ENCODE results near the gene SHISA2.

The SHISA2 gene

GRCh38 chr13:26051657-26052311 is at the start of gene SHISA2:
Gene SHISA2, minus strand, starts transcription at chr13:26052016. Its CDS starts 1,041 bp downstream, at chr13:26050975.
- peak within 1 kb of the TSS; percentile 71; the same call in 1 of the 2 replicates for H3K27ac ChIP-seq (ENCODE audit: extremely low read depth, low read depth, low read length)
- H3K9me3 ChIP-seq (ENCODE audit: control insufficient read depth, insufficient read depth, low read depth, low read length) = no peaks in the 10 kb centered on the region
- H3K36me3 ChIP-seq (ENCODE audit: control insufficient read depth in 2 of 2, insufficient read depth in 1 of 2, low read length in 2 of 2) = peaks cover 0 to 8% of the 10 kb centered on the region in 2 experiments; a peak in 1 of 3 replicates
- ChIA-PET POLR2A (interaction anchor here (0.6 to 1.6 kb wide), 3 partner anchors 15 to 445 kb away, joined by 4 to 7 read pairs (median 5); no protein-coding TSS in a partner anchor), CTCF (no interaction called here)
- no peaks in the 10 kb centered on the region for H3K4me1 ChIP-seq (ENCODE audit: control insufficient read depth, insufficient read depth, low read length)
- H3K4me3 ChIP-seq (ENCODE audit: low read depth, low read length) = peak within 1 kb of the TSS; percentile 46
- TF ChIP-seq ZXDB (tag by site-specific recombination; IDR thresholded peaks at IDR 0.05) = no peak; the same call in 1 of the 2 replicates
- TF ChIP-seq PRDM1 (tag by site-specific recombination; IDR thresholded peaks at IDR 0.05) = peak; percentile 64; the same call in 1 of the 2 replicates
- TF ChIP-seq IKZF3 (tag by site-specific recombination; IDR thresholded peaks at IDR 0.05) = peak; percentile 56
- peak; percentile 42; the same call in 1 of the 2 replicates for TF ChIP-seq ZNF692 (tag by site-specific recombination; IDR thresholded peaks at IDR 0.05)
- no peak for TF ChIP-seq HOXD13 (CRISPR knock-in tag; IDR thresholded peaks at IDR 0.05; ENCODE audit: borderline replicate concordance)
- no peak for TF ChIP-seq ZNF148 (tag by site-specific recombination; IDR thresholded peaks at IDR 0.05; ENCODE audit: borderline replicate concordance)
- peak; percentile 87 for TF ChIP-seq ZNF600 (tag by site-specific recombination; IDR thresholded peaks at IDR 0.05)
- 0 out of 2 replicates have a peak, but pooled peaks have one; percentile 33 for TF ChIP-seq PRDM10 (tag by site-specific recombination; IDR thresholded peaks at IDR 0.05)
- 0 out of 2 replicates have a peak, but pooled peaks have one; percentile 43 for TF ChIP-seq ZNF561 (tag by site-specific recombination; IDR thresholded peaks at IDR 0.05; ENCODE audit: borderline replicate concordance)
- no peak for TF ChIP-seq ZNF341 (tag by site-specific recombination; IDR thresholded peaks at IDR 0.05; ENCODE audit: low read depth)
- 0 out of 2 replicates have a peak, but pooled peaks have one; percentile 20 for TF ChIP-seq KLF16 (tag by site-specific recombination; IDR thresholded peaks at IDR 0.05)
- TF ChIP-seq ZNF660 (tag by site-specific recombination; IDR thresholded peaks at IDR 0.05) = peak; percentile 91
- peak; percentile 50 for TF ChIP-seq ZBTB26 (tag by site-specific recombination; optimal IDR thresholded peaks at IDR 0.05)
- 0 out of 2 replicates have a peak, but pooled peaks have one; percentile 32 for TF ChIP-seq SP3 (tag by site-specific recombination; IDR thresholded peaks at IDR 0.05)
- peak; percentile 81 for TF ChIP-seq PATZ1 (tag by site-specific recombination; IDR thresholded peaks at IDR 0.05)
- no peak for TF ChIP-seq ZNF16 (tag by site-specific recombination; IDR thresholded peaks at IDR 0.05; ENCODE audit: low read depth)
- TF ChIP-seq ELK4 (IDR thresholded peaks at IDR 0.05; ENCODE audit: borderline replicate concordance, low read depth, low read length) = no peak
- TF ChIP-seq ZNF174 (tag by site-specific recombination; IDR thresholded peaks at IDR 0.05) = 0 out of 2 replicates have a peak, but pooled peaks have one; percentile 27
- TF ChIP-seq KLF8 (tag by site-specific recombination; IDR thresholded peaks at IDR 0.05) = peak; percentile 50; the same call in 1 of the 2 replicates
- peak; percentile 34; the same call in 1 of the 2 replicates for TF ChIP-seq YY1 (tag by site-specific recombination; IDR thresholded peaks at IDR 0.05)
- peak; percentile 74 for TF ChIP-seq ZSCAN30 (tag by site-specific recombination; IDR thresholded peaks at IDR 0.05)
- peak; percentile 65 for TF ChIP-seq ZFHX2 (tag by site-specific recombination; conservative IDR thresholded peaks at IDR 0.05)
- TF ChIP-seq ZFP37 (tag by site-specific recombination; IDR thresholded peaks at IDR 0.05) = 0 out of 2 replicates have a peak, but pooled peaks have one; percentile 12
- TF ChIP-seq ZNF184 (tag by site-specific recombination; IDR thresholded peaks at IDR 0.05) = 0 out of 2 replicates have a peak, but pooled peaks have one; percentile 18

Data from HEK293 (cell line).